GM23338 (cell line): ENCODE measurements around the gene VANGL1. TPM values are rescaled to one million over a fixed set of nuclear protein-coding genes. Genes with fewer than 3 reads are reported as not detected.

Experiments
- ATAC-seq: fragments of 200-7000 bp; cut with Tn5 transposase; 3 replicates; pipeline ENCODE4 v1.9.1; 2020
- DNase-seq: peaks from one replicate; pipeline ENCODE4 v3.0.0-alpha.2; 2015; ENCODE audit warnings: low spot score
- H2AFZ ChIP-seq: fragments of 200-600 bp; sonication (generic); 2 replicates; pipeline ENCODE4 v1.8.0; 2016; ENCODE audit warnings: antibody characterized with exemption, mild to moderate bottlenecking, moderate library complexity
- H3F3A ChIP-seq: fragments of 200-600 bp; sonication (generic); replicated peaks from 2 replicates; pipeline ENCODE4 v1.8.0; 2017; ENCODE audit warnings: antibody characterized with exemption, mixed run types, low read depth
- H3K27ac ChIP-seq: fragments of 200-600 bp; sonication (generic); 2 replicates; pipeline ENCODE4 v1.6.1; 2016; ENCODE audit warnings: low read depth
- H3K27me3 ChIP-seq: fragments of 200-600 bp; sonication (generic); 2 replicates; pipeline ENCODE4 v1.8.0; 2016; ENCODE audit warnings: mild to moderate bottlenecking, mixed run types, moderate library complexity; ENCODE audit not compliant: insufficient read depth
- H3K36me3 ChIP-seq: fragments of 200-600 bp; sonication (generic); 2 replicates; pipeline ENCODE4 v1.8.0; 2016; ENCODE audit warnings: mild to moderate bottlenecking; ENCODE audit not compliant: insufficient read depth
- H3K4me1 ChIP-seq: fragments of 200-600 bp; sonication (generic); 2 replicates; pipeline ENCODE4 v1.8.0; 2016; ENCODE audit warnings: mild to moderate bottlenecking, moderate library complexity; ENCODE audit not compliant: insufficient read depth
- H3K4me2 ChIP-seq: fragments of 200-600 bp; sonication (generic); 2 replicates; pipeline ENCODE4 v1.7.1; 2017; ENCODE audit warnings: mixed run types
- H3K4me3 ChIP-seq: fragments of 200-600 bp; sonication (generic); 2 replicates; pipeline ENCODE4 v1.6.1; 2016; ENCODE audit warnings: mixed run types
- H3K79me2 ChIP-seq: fragments of 200-600 bp; sonication (generic); replicated peaks from 2 replicates; pipeline ENCODE4 v1.8.0; 2017; ENCODE audit warnings: mild to moderate bottlenecking; ENCODE audit not compliant: insufficient read depth
- H3K9me2 ChIP-seq: fragments of 200-600 bp; sonication (generic); 2 replicates; pipeline ENCODE4 v1.8.0; 2017; ENCODE audit not compliant: insufficient read depth
- H4K20me1 ChIP-seq: fragments of 200-600 bp; sonication (generic); replicated peaks from 2 replicates; pipeline ENCODE4 v1.8.0; 2017; ENCODE audit warnings: mild to moderate bottlenecking; ENCODE audit not compliant: insufficient read depth
- H3K27ac Mint-ChIP-seq: 2 replicates; pipeline ENCODE4 v1.8.0; 2020; ENCODE audit warnings: inconsistent platforms, mild to moderate bottlenecking, moderate library complexity, mixed read lengths
- H3K27me3 Mint-ChIP-seq: 3 replicates; pipeline ENCODE4 v1.8.0; 2022; ENCODE audit warnings: low read depth, mild to moderate bottlenecking, moderate library complexity, mixed read lengths, inconsistent platforms; ENCODE audit not compliant: insufficient read depth, poor library complexity
- H3K36me3 Mint-ChIP-seq: 3 replicates; pipeline ENCODE4 v1.8.0; 2021; ENCODE audit warnings: low read depth, mild to moderate bottlenecking, inconsistent platforms, moderate library complexity, mixed read lengths
- H3K4me1 Mint-ChIP-seq: 3 replicates; pipeline ENCODE4 v1.8.0; 2020; ENCODE audit warnings: mild to moderate bottlenecking, inconsistent platforms, mixed read lengths
- H3K4me3 Mint-ChIP-seq: 3 replicates; pipeline ENCODE4 v1.8.0; 2021; ENCODE audit warnings: moderate library complexity, mild to moderate bottlenecking, inconsistent platforms, mixed read lengths
- H3K9me3 Mint-ChIP-seq: 3 replicates; pipeline ENCODE4 v1.8.0; 2020; ENCODE audit warnings: moderate library complexity, mild to moderate bottlenecking, inconsistent platforms, mixed read lengths
- CREB1 ChIP-seq: fragments of 250-450 bp; sonication (Bioruptor Pico); IDR thresholded peaks from 2 replicates; pipeline ENCODE4 v1.5.0; 2020; ENCODE audit warnings: low read depth, mild to moderate bottlenecking, moderate library complexity
- CTCF ChIP-seq, 2 experiments: fragments of 200-600 bp in 1 of 2; sonication (generic) in 1 of 2; conservative IDR thresholded peaks; 2 replicates each; pipeline versions ENCODE4 v1.5.1 to v1.6.1; 2016 to 2017; ENCODE audit warnings: antibody characterized with exemption in 2 of 2, low read depth in 2 of 2, mild to moderate bottlenecking in 2 of 2, moderate library complexity in 1 of 2
- ETS1 ChIP-seq: IDR thresholded peaks from 2 replicates; pipeline ENCODE4 v1.6.1; 2016; ENCODE audit warnings: antibody characterized with exemption
- EZH2 ChIP-seq: fragments of 200-600 bp; sonication (generic); IDR thresholded peaks from one replicate; pipeline ENCODE4 v1.8.0; 2017; ENCODE audit warnings: antibody characterized with exemption, mild to moderate bottlenecking, low read depth; ENCODE audit not compliant: unreplicated experiment
- EZH2phosphoT487 ChIP-seq: fragments of 200-600 bp; sonication (generic); IDR thresholded peaks from one replicate; pipeline ENCODE4 v1.8.1; 2018; ENCODE audit warnings: antibody characterized with exemption; ENCODE audit not compliant: unreplicated experiment
- JUNB ChIP-seq: IDR thresholded peaks from one replicate; pipeline ENCODE4 v1.6.1; 2016; ENCODE audit warnings: antibody characterized with exemption; ENCODE audit not compliant: unreplicated experiment
- NANOG ChIP-seq: IDR thresholded peaks from 2 replicates; pipeline ENCODE4 v1.6.1; 2016; ENCODE audit warnings: antibody characterized with exemption, borderline replicate concordance
- POLR2AphosphoS5 ChIP-seq: IDR thresholded peaks from 2 replicates; pipeline ENCODE4 v1.6.1; 2016; ENCODE audit warnings: antibody characterized with exemption, low read depth
- REST ChIP-seq: IDR thresholded peaks from one replicate; pipeline ENCODE4 v1.6.1; 2018; ENCODE audit warnings: antibody characterized with exemption; ENCODE audit not compliant: unreplicated experiment
- STAT1 ChIP-seq: IDR thresholded peaks from one replicate; pipeline ENCODE4 v1.6.1; 2016; ENCODE audit warnings: antibody characterized with exemption; ENCODE audit not compliant: unreplicated experiment
- ZNF114 ChIP-seq: fragments of 250-450 bp; sonication (Bioruptor Pico); IDR thresholded peaks from 2 replicates; pipeline ENCODE4 v1.5.0; 2020; ENCODE audit warnings: mild to moderate bottlenecking, moderate library complexity
- ZNF331 ChIP-seq: fragments of 250-450 bp; sonication (Bioruptor Pico); IDR thresholded peaks from 2 replicates; pipeline ENCODE4 v1.5.0; 2020; ENCODE audit warnings: low read depth, mild to moderate bottlenecking, moderate library complexity
- ZNF462 ChIP-seq: fragments of 250-450 bp; sonication (Bioruptor Pico); IDR thresholded peaks from 2 replicates; pipeline ENCODE4 v1.5.0; 2020; ENCODE audit warnings: mild to moderate bottlenecking, moderate library complexity
- polyA plus RNA-seq: library from polyadenylated mRNA; unstranded; fragments of >200 nt; fragmentation: Nextera tagmentation; extraction: Ambion mirVana; gene quantifications from 2 replicates; pipeline ENCODE4 v1.2.1, GENCODE V29; 2016
- total RNA-seq: library from RNA; depleted of rRNA; stranded (reverse); fragments of >200 nt; shearing (Covaris generic); gene quantifications from 2 replicates; pipeline ENCODE4 v1.2.3, GENCODE V29; 2014

The VANGL1 gene
- total and polyA plus RNA-seq, 2 experiments from 2014 or later = 4.4 to 14.4 TPM

- H3K4me3 ChIP-seq = no peak overlapping the region
- H3K4me1 Mint-ChIP-seq = peaks cover 41% of the 10 kb centered on the region
- peaks cover 64% of the 10 kb centered on the region for H3K79me2 ChIP-seq
- TF ChIP-seq NANOG = no peak
- no peak for TF ChIP-seq CREB1 (CRISPR knock-in tag)
- no peak for TF ChIP-seq ZNF462 (CRISPR knock-in tag)
- no peak for TF ChIP-seq EZH2phosphoT487
- no peak for TF ChIP-seq EZH2
- TF ChIP-seq ZNF114 (CRISPR knock-in tag) = no peak
- TF ChIP-seq ZNF331 (CRISPR knock-in tag) = no peak
- no peak for TF ChIP-seq JUNB
- no peak for TF ChIP-seq POLR2AphosphoS5
- no peak for TF ChIP-seq STAT1
- no peak for TF ChIP-seq ETS1
- TF ChIP-seq REST = no peak
- TF ChIP-seq CTCF (conservative IDR thresholded peaks at IDR 0.05; ENCODE audit: low read depth in 2 of 2) = no peak
- H3K27ac Mint-ChIP-seq = peak overlapping the region; percentile 91
- H3K36me3 Mint-ChIP-seq = peaks cover 26% of the 10 kb centered on the region
- H3K36me3 ChIP-seq = no peaks in the 10 kb centered on the region
- H3K4me2 ChIP-seq = 0 out of 2 replicates have a peak overlapping the region, but pooled peaks have one; percentile 27
- H3K4me1 ChIP-seq = peaks cover 36% of the 10 kb centered on the region
- no peaks in the 10 kb centered on the region; the same call in none of the 2 replicates for H4K20me1 ChIP-seq
- 0 out of 2 replicates have a peak overlapping the region, but pooled peaks have one; percentile 78 for H3K27ac ChIP-seq
- peaks cover 2% of the 10 kb centered on the region for H3K27me3 Mint-ChIP-seq
- peak; percentile 51 for DNase-seq
- no peaks in the 10 kb centered on the region for H3K27me3 ChIP-seq
- ATAC-seq = peak; percentile 63
- no peaks in the 10 kb centered on the region for H3K9me3 Mint-ChIP-seq
- no peak overlapping the region for H3K4me3 Mint-ChIP-seq
- 0 out of 2 replicates have a peak, but pooled peaks cover 5% of the 10 kb centered on the region for H3K9me2 ChIP-seq
- no peak overlapping the region for H2AFZ ChIP-seq
- no peaks in the 10 kb centered on the region for H3F3A ChIP-seq
These were observed 13.0 kb downstream of the VANGL1 start for GRCh38 chr1:115654663-115655305.
